DND-41 (cell line): ENCODE measurements around the gene FGFR3.

Source experiments
- CTCF ChIP-seq: IDR thresholded peaks from 2 replicates; pipeline ENCODE4 v1.5.1; 2012; ENCODE audit warnings: borderline replicate concordance, low read length, moderate library complexity, mild to moderate bottlenecking; ENCODE audit not compliant: poor library complexity, severe bottlenecking; ENCODE audit errors: extremely low read depth
- EZH2 ChIP-seq: IDR thresholded peaks from 3 replicates; pipeline ENCODE4 v1.6.1; 2012; ENCODE audit warnings: borderline replicate concordance, low read depth, mild to moderate bottlenecking, moderate library complexity, low read length, inconsistent platforms; ENCODE audit not compliant: severe bottlenecking

DNA sequence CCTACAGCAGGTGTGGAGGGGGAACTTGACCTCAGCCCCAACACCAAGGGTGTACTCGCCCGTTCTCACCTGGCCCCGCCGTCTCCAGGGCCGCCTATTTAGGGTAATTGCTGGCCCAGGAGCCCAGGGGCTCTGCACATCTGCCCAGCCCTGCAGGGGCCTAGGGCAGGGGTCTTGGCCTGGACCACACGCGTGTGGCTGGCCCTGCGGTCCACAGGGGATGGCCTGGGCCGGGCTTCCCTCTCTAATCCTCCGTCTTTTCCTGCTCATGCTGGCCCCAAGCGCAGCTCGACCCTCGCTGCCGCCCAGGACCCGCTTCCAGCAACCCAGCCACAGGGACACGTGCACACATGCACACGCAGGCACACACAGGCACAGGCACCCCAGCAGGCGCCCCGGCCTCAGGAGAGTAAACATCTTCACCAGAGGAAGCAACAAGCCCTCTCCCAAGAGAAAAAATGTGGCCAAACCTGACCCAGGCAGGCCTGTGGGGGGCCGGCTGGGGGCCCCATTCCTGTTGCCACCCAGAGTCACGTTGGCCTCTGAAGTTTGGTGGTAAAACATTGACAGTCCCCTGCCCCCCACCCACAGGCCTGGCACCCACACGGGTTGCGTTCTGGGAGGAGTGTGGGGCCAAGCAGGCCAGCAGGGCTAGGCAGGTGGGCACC lies 24.6 kb upstream of the FGFR3 start:
- TF ChIP-seq CTCF (no peak), EZH2 (no peak)
